Gastrocnemius medialis (tissue), 4 donors: ENCODE measurements around the gene CFC1.
"Not testable (repeated sequence)": the region's sequence is repeated elsewhere in the genome, so short reads cannot be mapped to it uniquely, and the experiment has no call there.

ENCODE experiments used
- POLR2A ChIP-seq, 2 donors: fragments of 450-650 bp; IDR thresholded peaks; one replicate each; pipeline ENCODE4 v1.6.1; 2017; ENCODE audit warnings: antibody characterized with exemption in 2 of 2, mild to moderate bottlenecking in 2 of 2, moderate library complexity in 2 of 2
- TF ChIP-seq, protein P1 (sequence below), 5 experiments: fragments of 450-650 bp in 3 of 5; fragments of 200-600 bp in 2 of 5; sonication (generic) in 2 of 5; IDR thresholded peaks in 4 of 5; conservative IDR thresholded peaks in 1 of 5; 1 replicate in 4 of 5; 2 replicates in 1 of 5; pipeline ENCODE4 v1.5.1; 2016 to 2019; ENCODE audit warnings: antibody characterized with exemption in 5 of 5, mild to moderate bottlenecking in 3 of 5, moderate library complexity in 3 of 5

DNA sequence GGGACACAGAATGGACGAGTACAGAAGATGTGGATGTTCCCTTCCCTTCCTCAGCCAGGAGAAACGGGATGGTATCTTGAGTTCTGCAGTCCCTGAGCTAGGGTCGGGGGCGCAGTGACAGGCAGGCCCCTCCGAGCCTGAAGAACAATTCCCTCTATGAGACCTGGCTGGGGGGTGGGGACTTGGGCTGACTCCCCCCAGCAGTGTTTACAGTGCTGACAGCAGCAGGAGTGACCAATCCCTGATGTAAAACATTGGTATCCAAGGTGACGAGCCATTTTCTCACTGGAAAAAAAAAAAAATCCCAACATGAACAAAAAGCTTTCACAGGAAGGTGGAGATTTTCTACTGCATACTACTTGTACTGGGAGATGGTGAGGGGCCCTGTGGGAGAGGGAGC lies at the start of gene CFC1:
- TF ChIP-seq, protein P1, sequence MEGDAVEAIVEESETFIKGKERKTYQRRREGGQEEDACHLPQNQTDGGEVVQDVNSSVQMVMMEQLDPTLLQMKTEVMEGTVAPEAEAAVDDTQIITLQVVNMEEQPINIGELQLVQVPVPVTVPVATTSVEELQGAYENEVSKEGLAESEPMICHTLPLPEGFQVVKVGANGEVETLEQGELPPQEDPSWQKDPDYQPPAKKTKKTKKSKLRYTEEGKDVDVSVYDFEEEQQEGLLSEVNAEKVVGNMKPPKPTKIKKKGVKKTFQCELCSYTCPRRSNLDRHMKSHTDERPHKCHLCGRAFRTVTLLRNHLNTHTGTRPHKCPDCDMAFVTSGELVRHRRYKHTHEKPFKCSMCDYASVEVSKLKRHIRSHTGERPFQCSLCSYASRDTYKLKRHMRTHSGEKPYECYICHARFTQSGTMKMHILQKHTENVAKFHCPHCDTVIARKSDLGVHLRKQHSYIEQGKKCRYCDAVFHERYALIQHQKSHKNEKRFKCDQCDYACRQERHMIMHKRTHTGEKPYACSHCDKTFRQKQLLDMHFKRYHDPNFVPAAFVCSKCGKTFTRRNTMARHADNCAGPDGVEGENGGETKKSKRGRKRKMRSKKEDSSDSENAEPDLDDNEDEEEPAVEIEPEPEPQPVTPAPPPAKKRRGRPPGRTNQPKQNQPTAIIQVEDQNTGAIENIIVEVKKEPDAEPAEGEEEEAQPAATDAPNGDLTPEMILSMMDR (IDR thresholded peaks at IDR 0.05 in 4 of 5, conservative IDR thresholded peaks at IDR 0.05 in 1 of 5): not testable (repeated sequence)
- not testable (repeated sequence) for TF ChIP-seq POLR2A (IDR thresholded peaks at IDR 0.05)
